HG02870 (cell line): ENCODE results near the gene GRB10.

ENCODE experiments used
- ATAC-seq: cut with Tn5 transposase; IDR thresholded peaks from one replicate; pipeline ENCODE4 v1.9.1; 2021; ENCODE audit warnings: mild to moderate bottlenecking, moderate library complexity; ENCODE audit not compliant: unreplicated experiment

The GRB10 gene

DNA sequence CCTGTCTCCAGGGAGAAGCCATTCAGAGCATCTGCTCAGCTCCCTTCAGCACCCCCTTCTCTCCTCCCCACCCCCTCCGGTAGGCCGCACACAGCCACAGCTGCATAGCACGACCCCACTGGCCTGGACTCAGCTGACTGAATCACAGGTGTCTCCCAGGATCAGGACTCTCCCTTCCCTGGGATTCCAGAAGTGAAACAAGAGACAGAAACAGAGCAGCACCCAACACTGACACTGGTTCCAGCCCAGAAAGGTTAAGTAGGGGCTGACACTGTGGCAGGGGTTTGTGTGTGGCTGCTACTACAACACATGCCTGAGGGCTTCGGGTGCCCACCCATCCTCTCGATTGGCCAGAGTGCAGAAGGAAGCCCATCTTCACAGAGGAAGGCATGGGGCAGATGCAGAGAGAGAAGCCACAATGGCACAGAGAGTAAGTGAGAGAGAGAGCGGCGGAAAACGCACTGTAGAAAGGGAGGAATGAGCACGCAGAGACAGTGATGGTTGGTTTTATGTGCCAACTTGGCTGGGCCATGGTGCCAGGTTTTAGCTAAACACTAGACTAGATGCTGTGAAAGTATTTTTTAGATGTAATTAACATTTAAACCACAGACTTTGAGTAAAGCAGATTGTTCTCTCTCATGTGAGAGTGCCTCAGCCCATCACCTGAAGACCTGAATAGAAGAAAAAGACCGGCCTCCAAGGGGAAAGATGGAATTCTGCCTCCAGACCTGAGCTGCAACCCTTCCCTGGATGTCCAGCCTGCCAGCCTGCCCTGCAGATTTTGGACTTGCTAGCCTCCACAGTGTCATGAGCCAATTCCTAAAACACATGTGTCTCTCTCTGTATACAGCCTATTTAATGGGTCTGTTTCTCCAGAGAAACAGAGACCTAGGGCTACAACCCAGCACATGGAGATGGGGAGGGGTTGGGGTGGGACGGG lies 107.5 kb downstream of the GRB10 start:
- no peak for ATAC-seq

DNA sequence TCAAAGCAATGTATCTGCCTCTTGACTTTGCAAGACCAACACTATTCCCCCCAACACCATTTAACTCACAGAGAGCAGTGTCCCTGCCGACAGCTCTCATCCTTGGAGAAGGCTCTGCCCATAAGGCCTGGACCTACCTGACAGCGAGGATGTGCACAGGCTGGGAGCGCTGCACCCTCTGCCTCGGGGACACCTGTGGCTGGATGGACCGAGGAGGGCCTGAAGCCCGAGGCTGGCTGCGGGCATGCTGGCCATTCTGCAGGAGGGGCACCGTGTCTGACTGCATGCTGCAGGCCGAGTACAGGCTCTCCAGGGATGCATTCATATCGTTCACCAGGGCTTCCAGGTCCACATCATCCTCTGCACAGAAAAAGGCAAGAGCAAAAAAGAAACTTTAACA lies 108.4 kb downstream of the GRB10 start:
- no peak for ATAC-seq

GRCh38 chr7:50673096-50673495 lies 109.6 kb downstream of the GRB10 start:
- no peak for ATAC-seq

DNA sequence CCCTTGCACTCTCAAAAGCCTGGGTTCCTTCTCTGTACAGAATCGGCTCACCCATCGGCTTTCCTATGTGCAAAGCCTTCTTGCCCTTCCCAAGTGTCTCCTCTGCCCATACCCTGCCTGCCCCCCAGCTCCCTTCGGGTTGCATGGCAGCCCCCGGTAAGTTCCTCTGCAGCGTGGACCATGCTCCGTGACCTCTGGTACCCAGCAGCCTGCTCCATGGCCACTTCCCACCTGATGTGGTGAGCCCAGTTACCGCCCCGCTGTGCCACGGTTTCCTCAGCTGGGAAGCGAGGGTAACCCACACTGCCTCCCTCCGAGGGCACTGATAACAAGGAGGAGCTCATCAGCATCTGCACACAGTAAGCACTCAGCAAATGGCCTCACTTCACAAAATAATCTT lies 110.7 kb downstream of the GRB10 start:
- no peak for ATAC-seq

DNA sequence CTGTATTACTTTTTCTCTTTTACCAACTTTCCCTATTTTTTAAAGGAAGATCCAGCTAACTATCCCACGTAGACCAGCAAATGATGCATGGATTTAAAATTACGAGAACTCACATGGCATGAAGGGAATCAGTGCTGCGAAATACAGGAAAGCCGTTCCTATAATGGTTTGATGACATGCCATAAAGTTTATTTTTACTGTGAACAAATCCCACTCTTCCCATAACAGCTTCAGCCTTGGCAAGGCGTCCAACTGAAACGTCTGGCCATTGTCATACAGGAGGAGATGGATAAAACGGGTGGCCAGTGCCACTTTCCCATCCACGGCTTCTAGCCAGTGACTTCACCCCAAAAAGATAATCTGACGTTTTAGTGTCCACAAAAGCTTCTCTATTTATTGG lies 111.3 kb downstream of the GRB10 start:
- no peak for ATAC-seq

DNA sequence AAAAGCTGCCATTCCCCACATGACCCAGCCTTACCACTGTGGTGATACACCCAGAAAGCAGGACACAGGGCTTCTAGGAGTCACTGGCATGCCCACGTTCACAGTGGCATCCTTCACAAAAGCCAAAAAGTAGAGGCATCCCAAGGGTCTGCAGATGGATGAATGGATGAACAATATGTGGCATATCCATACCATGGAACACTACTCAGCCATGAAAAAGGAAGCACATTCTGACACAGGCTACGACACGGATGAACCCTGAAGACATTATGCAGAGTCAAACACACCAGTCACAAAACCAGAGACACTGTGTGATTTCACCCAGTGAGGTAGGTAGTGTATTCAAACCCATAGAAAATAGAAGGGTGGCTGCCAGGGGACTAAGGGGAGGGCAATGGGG lies 112.8 kb downstream of the GRB10 start:
- ATAC-seq, result no peak

- ATAC-seq, result no peak
Measured at GRCh38 chr7:50667789-50668226, 114.9 kb downstream of the GRB10 start.

DNA sequence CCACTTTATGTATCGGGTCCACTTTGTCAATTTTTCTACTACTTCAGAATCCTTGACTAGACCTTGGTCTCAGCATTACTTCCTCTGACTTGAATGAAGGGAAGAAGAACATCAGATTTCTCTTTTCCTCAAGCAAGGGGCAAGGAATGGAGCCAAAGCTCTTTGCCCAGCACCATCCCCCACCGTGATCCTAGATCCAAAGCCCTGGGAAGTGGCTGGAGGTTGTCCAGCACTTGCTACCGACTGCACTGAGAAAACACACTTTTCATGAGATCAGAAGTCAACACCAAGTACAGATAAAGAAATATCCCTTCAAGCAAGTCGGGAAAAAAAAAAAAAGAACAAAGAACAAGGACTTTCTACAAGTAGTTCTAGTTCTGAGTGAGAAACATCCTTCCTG lies 115.4 kb downstream of the GRB10 start:
- ATAC-seq, result no peak

- no peak for ATAC-seq
Measured at GRCh38 chr7:50666124-50666496, 116.6 kb downstream of the GRB10 start.

DNA sequence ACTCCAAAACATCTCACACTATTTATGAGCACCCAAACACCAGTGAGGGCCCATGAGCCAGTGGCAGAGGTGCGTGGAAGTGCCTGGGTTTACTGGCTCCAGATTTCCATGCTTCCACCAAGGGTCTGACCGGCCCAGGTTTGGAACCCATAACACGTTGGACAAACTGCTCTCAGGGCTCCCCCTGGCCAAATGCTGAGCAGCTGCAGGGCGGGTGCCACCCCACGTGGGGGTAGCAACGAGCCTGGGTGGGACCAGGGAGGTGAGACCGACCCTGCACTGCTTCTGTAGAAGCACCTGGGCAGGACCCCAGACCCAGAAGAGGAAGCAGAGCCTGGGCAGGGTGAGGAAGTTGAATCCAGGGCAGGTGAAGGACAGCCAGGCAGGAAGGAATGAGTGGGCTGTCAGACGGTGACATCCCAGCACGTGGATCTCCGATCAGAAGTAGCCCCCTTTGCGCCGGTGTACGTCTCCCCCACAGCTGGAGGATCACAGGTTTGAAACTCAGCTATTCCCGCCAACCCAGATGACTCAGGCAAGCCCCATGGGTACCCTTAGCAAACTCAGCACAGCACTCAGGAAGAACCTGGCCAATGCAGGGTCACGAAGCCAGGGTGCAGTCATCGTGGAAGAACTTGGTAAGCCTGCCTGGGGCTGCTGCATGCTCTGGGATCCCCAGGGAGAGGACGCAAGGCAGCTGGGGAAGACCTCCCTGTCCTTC lies 117.1 kb downstream of the GRB10 start:
- no peak for ATAC-seq

- ATAC-seq, result peak; percentile 31
Measured at GRCh38 chr7:50664937-50665336, 117.8 kb downstream of the GRB10 start.

- peak; percentile 66 for ATAC-seq
Measured at GRCh38 chr7:50664461-50664922, 118.2 kb downstream of the GRB10 start.

DNA sequence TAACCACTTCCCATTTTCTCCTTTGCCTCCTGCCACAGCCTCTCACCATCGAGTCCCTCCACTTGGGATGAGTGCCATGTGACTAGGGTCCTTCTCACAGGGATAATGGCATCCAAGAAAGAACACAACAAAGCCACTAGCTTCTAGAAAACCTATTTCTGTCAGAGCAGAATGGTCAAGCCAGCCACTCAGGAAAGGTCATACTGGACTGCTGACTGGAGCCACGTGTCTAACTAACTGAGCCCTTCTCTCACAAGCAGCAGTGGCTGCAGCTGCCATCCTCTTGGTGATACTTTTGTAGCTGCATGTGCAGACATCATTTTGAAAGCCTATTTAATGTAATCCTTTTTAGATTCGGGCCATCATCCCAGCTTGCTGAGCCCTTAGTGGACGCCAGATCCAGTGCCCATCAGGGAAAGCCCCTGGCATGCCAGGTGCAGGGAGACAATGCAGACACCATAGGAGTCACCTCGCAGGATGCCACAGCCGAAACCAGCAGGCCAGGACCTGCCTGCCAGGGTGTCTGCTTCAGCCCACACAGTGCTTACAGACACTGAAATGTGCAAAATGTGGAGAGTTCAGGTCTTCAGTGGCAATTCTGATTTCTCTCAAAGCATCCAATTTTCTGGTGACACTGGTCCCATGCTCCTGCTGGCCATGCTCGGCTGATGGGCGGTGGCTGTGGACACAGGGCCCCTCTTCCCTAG lies 119.1 kb downstream of the GRB10 start:
- no peak for ATAC-seq

DNA sequence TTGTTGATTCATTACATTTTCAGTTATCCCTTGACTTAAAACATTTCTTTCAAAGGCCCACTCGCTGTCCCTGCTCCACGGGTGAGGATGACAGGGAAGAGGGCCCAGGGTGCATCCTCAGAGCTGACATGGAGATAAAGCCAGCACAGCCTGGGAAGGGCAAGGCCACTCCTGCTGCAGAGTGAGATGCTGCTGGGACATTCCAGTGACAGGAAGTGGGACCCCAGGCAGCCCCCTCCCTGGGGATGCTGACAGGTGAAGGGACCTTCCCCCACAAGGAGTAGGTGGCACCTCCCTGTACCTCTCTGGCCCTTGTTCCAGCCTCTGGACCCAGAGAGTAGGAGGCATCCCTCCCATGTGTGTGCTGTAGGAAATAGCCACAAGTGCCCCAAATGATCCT lies 119.7 kb downstream of the GRB10 start:
- no peak for ATAC-seq

- ATAC-seq, result no peak
Measured at GRCh38 chr7:50662041-50662694, 120.5 kb downstream of the GRB10 start.

DNA sequence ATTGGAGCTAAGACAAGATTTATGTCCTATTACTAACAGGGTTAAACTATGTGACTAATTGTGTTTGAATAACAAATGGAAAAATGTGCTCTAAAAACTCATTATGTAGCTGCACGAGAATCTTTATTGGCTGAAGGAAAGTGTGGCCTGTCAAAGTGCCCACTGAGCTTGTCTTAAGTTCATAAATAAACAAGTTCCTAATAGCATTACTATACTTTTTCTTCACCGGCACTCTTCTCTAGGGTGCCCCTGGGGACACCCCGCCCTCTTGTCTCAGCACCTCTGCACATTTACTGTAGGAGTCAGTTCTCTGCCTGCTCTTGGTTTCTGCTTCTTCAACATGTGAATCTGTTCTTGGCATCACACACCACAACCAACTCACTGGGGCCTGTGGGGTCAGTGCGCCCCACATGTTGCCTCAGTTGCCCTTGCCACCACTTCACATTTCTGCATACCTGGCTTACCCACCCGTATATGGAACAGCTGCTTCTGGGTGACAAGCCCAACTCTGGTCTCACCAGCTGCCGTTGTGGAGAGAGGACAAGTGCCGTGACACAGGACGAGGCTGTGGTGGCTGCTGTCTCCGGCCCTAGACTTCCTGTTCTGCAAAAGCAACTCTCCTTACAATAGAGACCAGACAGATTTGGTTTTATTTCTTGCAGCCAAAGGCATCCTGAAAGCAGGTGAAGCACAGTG lies 121.2 kb downstream of the GRB10 start:
- ATAC-seq, result peak; percentile 48

DNA sequence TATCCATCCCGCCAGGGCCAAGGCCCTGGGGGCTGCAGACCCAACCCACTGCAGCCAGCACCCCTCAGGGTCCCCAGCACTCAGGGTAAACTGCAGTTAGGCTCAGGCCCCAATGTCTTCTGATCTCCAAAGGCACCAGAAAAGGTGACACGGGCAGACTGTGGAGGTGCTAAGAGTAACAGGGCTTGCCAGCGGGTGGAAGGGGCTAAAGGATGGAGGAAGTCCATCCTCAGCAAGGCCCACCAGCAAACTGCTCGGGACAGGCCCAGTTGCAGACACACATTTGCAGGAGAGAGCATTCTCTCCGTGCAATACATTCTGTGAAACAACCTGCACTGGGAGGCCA lies 121.9 kb downstream of the GRB10 start:
- no peak for ATAC-seq

DNA sequence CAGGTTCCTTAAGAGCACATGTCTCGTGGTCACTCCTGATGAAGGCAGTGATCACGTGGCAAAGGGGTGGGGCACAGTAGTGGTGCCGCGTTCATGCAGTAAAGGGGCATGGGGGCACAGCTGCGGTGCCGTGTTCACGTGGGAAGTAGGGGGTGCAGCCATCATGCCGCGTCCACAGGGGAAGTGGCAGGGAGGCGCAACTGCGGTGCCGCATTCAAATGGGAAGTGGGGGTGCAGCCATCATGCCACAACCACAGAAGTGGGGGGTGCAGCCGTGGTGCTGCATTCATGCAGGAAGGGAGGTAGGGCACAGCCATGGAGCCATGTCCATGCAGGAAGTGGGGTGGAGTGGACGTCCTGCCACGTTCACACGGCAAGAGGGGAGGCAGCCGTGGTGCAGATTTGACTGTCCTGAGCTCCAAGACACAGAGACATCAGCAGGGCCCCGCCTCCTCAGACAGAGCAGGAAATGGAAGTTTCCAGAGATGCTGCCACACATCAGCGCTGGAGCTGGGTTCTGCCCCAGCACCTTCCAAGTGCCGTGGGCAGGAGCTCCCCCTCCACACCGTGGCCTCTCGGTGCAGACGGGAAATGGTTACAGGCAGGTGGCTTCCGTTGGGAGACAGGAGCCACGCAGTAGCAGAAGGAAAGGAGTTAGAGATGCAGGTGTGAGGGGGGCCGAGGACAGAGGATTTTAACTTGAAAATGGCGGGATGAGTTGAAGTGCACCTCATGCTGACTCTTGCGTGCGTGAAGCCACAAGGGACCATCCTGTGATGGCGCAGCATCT lies 122.5 kb downstream of the GRB10 start:
- no peak for ATAC-seq

DNA sequence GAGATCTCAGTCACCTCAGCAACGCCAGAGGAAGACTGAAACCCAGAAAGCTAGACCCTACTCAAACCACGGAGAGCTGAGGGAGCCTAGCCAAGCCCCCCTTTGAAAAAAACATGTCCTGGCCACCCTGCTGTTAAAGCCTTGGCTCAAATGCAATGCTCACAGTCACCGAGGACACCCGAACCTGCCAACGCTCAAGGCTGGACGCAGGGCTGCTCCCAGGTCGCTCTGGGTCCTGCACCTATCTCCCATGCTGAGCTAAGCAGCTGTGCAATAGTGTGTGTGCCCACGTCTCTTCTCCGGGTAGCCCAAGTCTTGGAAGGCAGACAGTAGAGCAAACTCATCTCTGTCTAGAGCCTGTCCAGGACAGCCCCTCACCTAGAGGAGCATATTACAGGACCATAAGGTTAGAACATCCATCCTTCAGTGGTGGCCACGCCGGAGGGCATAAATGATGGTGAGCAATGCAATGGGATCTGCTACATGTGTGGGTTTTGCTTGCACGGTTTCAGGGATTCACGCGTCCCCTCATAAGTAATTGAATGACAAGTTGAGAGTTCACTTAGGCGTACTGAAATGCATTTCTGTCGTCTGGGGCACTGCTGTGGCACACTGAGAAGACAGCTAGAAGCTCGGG lies 123.2 kb downstream of the GRB10 start:
- no peak for ATAC-seq
